GM12878 (cell line): ENCODE measurements around the gene HPCA. TPM values are rescaled to one million over a fixed set of nuclear protein-coding genes. Genes with fewer than 3 reads are reported as not detected.

Experiments used
- ATAC-seq: fragments of 200-7000 bp; cut with Tn5 transposase; 3 replicates; pipeline ENCODE4 v1.9.1; 2020; ENCODE audit warnings: mild to moderate bottlenecking, moderate library complexity
- BruUV-seq: library from RNA; stranded (reverse); fragments of 400-500 nt; replicated peaks from 2 replicates; lab custom pipeline; 2021; lab: Mats Ljungman, UMichigan
- CTCF ChIA-PET: fragments of 300-600 bp; sonication (Branson Sonifier 250); formaldehyde crosslinking; extraction: SDS; loops from one replicate; lab custom pipeline; 2021; ENCODE audit warnings: inconsistent platforms; lab: Yijun Ruan, JAX
- POLR2A ChIA-PET: fragments of 350-600 bp; formaldehyde crosslinking; extraction: SDS; loops from one replicate; lab custom pipeline; 2021; ENCODE audit warnings: inconsistent platforms; lab: Charles Lee
- RAD21 ChIA-PET: fragments of 300-600 bp; sonication (Branson Sonifier 250); formaldehyde crosslinking; loops from one replicate; lab custom pipeline; 2023; ENCODE audit warnings: antibody characterized with exemption; ENCODE audit not compliant: unreplicated experiment; lab: Charles Lee
- SMC1A ChIA-PET: fragments of 300-600 bp; sonication (Branson Sonifier 250); formaldehyde crosslinking; loops from one replicate; lab custom pipeline; 2023; ENCODE audit not compliant: unreplicated experiment, uncharacterized antibody; lab: Charles Lee
- DNase-seq: peaks from one replicate; pipeline ENCODE4 v3.0.0-alpha.2; 2011; ENCODE audit warnings: low read depth, low spot score
- FAIRE-seq: peaks from 3 replicates; lab custom pipeline; 2011; peaks lifted over from hg19 to GRCh38; lab: Jason Lieb, UNC
- H2AFZ ChIP-seq: 2 replicates; pipeline ENCODE4 v1.6.0; 2011; ENCODE audit warnings: low read depth, low read length, control low read depth; ENCODE audit not compliant: control insufficient read depth
- H3K27ac ChIP-seq: 2 replicates; pipeline ENCODE4 v1.5.1; 2011; ENCODE audit warnings: control low read depth; ENCODE audit not compliant: control insufficient read depth, insufficient read depth
- H3K27me3 ChIP-seq, 2 experiments: replicated peaks in 1 of 2; 2 replicates each; pipeline versions ENCODE4 v1.6.0 to v1.6.1; 2011; ENCODE audit warnings: low read length in 1 of 2; ENCODE audit not compliant: control insufficient read depth in 2 of 2, insufficient read depth in 2 of 2
- H3K36me3 ChIP-seq, 2 experiments: 2 replicates each; pipeline ENCODE4 v1.5.1; 2011; ENCODE audit warnings: low read length in 1 of 2; ENCODE audit not compliant: control insufficient read depth in 2 of 2, insufficient read depth in 2 of 2
- H3K4me1 ChIP-seq: 2 replicates; pipeline ENCODE4 v1.6.1; 2011; ENCODE audit warnings: mild to moderate bottlenecking, low read length, moderate library complexity, mixed read lengths; ENCODE audit not compliant: control insufficient read depth, insufficient read depth
- H3K4me2 ChIP-seq: 2 replicates; pipeline ENCODE4 v1.6.0; 2011; ENCODE audit warnings: control low read depth; ENCODE audit not compliant: control insufficient read depth, insufficient read depth
- H3K4me3 ChIP-seq: fragments of 200-600 bp; sonication (generic); 2 replicates; pipeline ENCODE4 v1.5.1; 2016
- H3K79me2 ChIP-seq: 2 replicates; pipeline ENCODE4 v1.6.0; 2011; ENCODE audit warnings: low read length; ENCODE audit not compliant: control insufficient read depth, insufficient read depth
- H3K9ac ChIP-seq: 2 replicates; pipeline ENCODE4 v1.8.0; 2011; ENCODE audit warnings: low read length, control low read depth, mixed read lengths; ENCODE audit not compliant: control insufficient read depth, insufficient read depth
- H3K9me3 ChIP-seq: replicated peaks from 3 replicates; pipeline ENCODE4 v1.5.1; 2011; ENCODE audit warnings: mild to moderate bottlenecking, low read length; ENCODE audit not compliant: control insufficient read depth, insufficient read depth
- H4K20me1 ChIP-seq: 2 replicates; pipeline ENCODE4 v1.6.0; 2011; ENCODE audit not compliant: control insufficient read depth, insufficient read depth
- KAT2A ChIP-seq: conservative IDR thresholded peaks from 2 replicates; pipeline ENCODE4 v1.6.1; 2011; ENCODE audit warnings: low read depth, low read length; ENCODE audit not compliant: control insufficient read depth
- MLLT1 ChIP-seq: fragments of 450-650 bp; IDR thresholded peaks from 2 replicates; pipeline ENCODE4 v1.6.1; 2016; ENCODE audit warnings: mild to moderate bottlenecking
- NR2F1 ChIP-seq: fragments of 450-650 bp; conservative IDR thresholded peaks from 2 replicates; pipeline ENCODE4 v1.6.1; 2017; ENCODE audit warnings: mild to moderate bottlenecking
- PRDM15 ChIP-seq: fragments of 450-650 bp; formaldehyde crosslinking; IDR thresholded peaks from 2 replicates; pipeline ENCODE4 v1.4.0; 2020; ENCODE audit warnings: mild to moderate bottlenecking, moderate library complexity
- RCOR1 ChIP-seq: conservative IDR thresholded peaks from 2 replicates; pipeline ENCODE4 v1.6.1; 2012; ENCODE audit warnings: low read depth, low read length, improper control_type of control experiment
- RELB ChIP-seq: fragments of 450-650 bp; IDR thresholded peaks from 2 replicates; pipeline ENCODE4 v1.6.1; 2017; ENCODE audit warnings: low read depth, mild to moderate bottlenecking, moderate library complexity
- STAT3 ChIP-seq: IDR thresholded peaks from 2 replicates; pipeline ENCODE4 v1.6.1; 2011; ENCODE audit warnings: low read depth, low read length, improper control_type of control experiment
- YBX1 ChIP-seq: fragments of 450-650 bp; IDR thresholded peaks from 2 replicates; pipeline ENCODE4 v1.6.1; 2016; ENCODE audit warnings: antibody characterized with exemption
- WGBS: methylation state at CpG from one replicate; pipeline ENCODE4 v1.1.6; 2016; ENCODE audit warnings: low lambda C conversion rate; ENCODE audit not compliant: insufficient replicate concordance, insufficient coverage; ENCODE audit errors: missing lambda C conversion rate; 5-methylcytosine and 5-hydroxymethylcytosine counted together
- in situ Hi-C: fragments of 300-500 bp; cut with MboI; formaldehyde crosslinking; loops from 9 replicates; pipeline ENCODE4 v1.14.3; 2018; ENCODE audit warnings: mixed read lengths
- intact Hi-C: fragments of 100-400 bp; cut with micrococcal nuclease; formaldehyde crosslinking; loops from one replicate; pipeline ENCODE4 v1.14.2; 2022; ENCODE audit not compliant: unreplicated experiment
- polyA plus RNA-seq, 11 experiments: library from polyadenylated mRNA; depleted of rRNA in 4 of 11; unstranded in 6 of 11; stranded (reverse) in 5 of 11; fragments of >200 nt; fragmentation: Nextera tagmentation in 4 of 11; fragmentation: Illumina TruSeq in 1 of 11; extraction: Ambion mirVana in 4 of 11; extraction: Trizol in 1 of 11; gene quantifications; 1 replicate in 1 of 11; 2 replicates in 10 of 11; pipeline versions ENCODE4 v1.2.1 to v1.2.3, GENCODE V29; 2011 to 2016; ENCODE audit warnings: inconsistent platforms in 2 of 11, missing spikeins in 2 of 11, low read depth in 1 of 11
- total RNA-seq, 4 experiments: library from RNA; depleted of rRNA in 3 of 4; stranded (reverse); fragments of >200 nt in 3 of 4; fragmentation: Illumina TruSeq in 1 of 4; extraction: Trizol in 1 of 4; gene quantifications; 2 replicates each; pipeline versions ENCODE4 v1.2.1 to v1.2.3, GENCODE V29; 2013 to 2021
- TF ChIP-seq, protein P1 (sequence below): IDR thresholded peaks from 2 replicates; pipeline ENCODE4 v1.6.1; 2011; ENCODE audit warnings: mild to moderate bottlenecking, low read depth, low read length, moderate library complexity; ENCODE audit not compliant: insufficient replicate concordance
- TF ChIP-seq, protein P2 (sequence below): fragments of 450-650 bp; IDR thresholded peaks from 2 replicates; pipeline ENCODE4 v1.6.1; 2014; ENCODE audit warnings: mild to moderate bottlenecking

HPCA gene
- total and polyA plus RNA-seq, 10 of the 15 experiments (the other 5 are each of a cell fraction or from before 2014, with no cell fraction given): 0.11 TPM; not detected in 9

DNA sequence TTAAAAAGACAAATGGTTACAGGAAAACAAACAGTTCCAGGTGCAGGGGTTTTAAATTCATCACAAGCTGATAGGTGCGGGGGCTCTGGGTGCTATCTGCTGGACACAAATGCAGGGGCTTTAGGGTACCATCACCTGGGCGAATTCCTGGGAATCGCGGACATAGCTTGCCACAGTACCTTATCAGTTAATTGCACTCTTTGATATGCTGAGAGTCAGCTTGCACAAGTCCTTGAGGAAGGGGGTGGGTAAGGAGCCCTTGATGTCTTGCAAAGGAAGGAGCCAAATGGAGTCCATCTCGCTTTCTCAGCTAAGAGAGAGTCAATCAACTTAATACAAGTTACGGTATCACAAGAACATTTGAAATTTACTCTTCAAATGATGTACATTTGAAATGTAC, 40.3 kb downstream of the HPCA start:
- Histone ChIP-seq H4K20me1 (no peaks in the 10 kb centered on the region), H3K36me3 (no peaks in the 10 kb centered on the region), H3K9me3 (no peaks in the 10 kb centered on the region), H3K4me2 (no peak overlapping the region), H3K79me2 (no peaks in the 10 kb centered on the region), H3K4me3 (no peak overlapping the region), H3K27me3 (peaks cover 0 to 5% of the 10 kb centered on the region in 2 experiments; a peak in 2 of 4 replicates), H3K27ac (no peak overlapping the region), H3K4me1 (no peaks in the 10 kb centered on the region), H2AFZ (no peak overlapping the region), H3K9ac (no peak overlapping the region)
- POLR2A ChIA-PET: interaction anchor here (0.6 to 0.7 kb wide), 2 partner anchors 66 to 418 kb away, joined by 3 read pairs; no protein-coding TSS in a partner anchor
- no peak for ATAC-seq
- 62% methylated on average over 6 of the region's 6 CpGs for WGBS
- intact Hi-C loops: no loop called here
- BruUV-seq: no TSS peak
- CTCF ChIA-PET: interaction anchor here (1.0 kb wide), 1 partner anchor 128 kb away, joined by 3 read pairs; no protein-coding TSS in a partner anchor
- in situ Hi-C loops: loop anchor here (25.0 kb wide), 1 partner anchor 686 kb away; no protein-coding TSS in a partner anchor
- RAD21 ChIA-PET: interaction anchor here (0.6 kb wide), 1 partner anchor 416 kb away, joined by 5 read pairs; no protein-coding TSS in a partner anchor
- SMC1A ChIA-PET: no interaction called here
- DNase-seq: no peak
- no peak for FAIRE-seq
- TF ChIP-seq NR2F1: no peak
- TF ChIP-seq YBX1: no peak
- no peak for TF ChIP-seq KAT2A
- TF ChIP-seq RELB: no peak
- TF ChIP-seq, protein P1, sequence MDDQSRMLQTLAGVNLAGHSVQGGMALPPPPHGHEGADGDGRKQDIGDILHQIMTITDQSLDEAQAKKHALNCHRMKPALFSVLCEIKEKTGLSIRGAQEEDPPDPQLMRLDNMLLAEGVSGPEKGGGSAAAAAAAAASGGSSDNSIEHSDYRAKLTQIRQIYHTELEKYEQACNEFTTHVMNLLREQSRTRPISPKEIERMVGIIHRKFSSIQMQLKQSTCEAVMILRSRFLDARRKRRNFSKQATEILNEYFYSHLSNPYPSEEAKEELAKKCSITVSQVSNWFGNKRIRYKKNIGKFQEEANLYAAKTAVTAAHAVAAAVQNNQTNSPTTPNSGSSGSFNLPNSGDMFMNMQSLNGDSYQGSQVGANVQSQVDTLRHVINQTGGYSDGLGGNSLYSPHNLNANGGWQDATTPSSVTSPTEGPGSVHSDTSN: no peak
- TF ChIP-seq MLLT1: no peak
- TF ChIP-seq PRDM15: no peak
- TF ChIP-seq, protein P2, sequence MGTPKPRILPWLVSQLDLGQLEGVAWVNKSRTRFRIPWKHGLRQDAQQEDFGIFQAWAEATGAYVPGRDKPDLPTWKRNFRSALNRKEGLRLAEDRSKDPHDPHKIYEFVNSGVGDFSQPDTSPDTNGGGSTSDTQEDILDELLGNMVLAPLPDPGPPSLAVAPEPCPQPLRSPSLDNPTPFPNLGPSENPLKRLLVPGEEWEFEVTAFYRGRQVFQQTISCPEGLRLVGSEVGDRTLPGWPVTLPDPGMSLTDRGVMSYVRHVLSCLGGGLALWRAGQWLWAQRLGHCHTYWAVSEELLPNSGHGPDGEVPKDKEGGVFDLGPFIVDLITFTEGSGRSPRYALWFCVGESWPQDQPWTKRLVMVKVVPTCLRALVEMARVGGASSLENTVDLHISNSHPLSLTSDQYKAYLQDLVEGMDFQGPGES: no peak
- TF ChIP-seq STAT3: no peak
- TF ChIP-seq RCOR1: no peak
